HUES6 (cell line): ENCODE measurements around the gene FNDC11.

Source experiments
- H3K27ac ChIP-seq: 2 replicates; pipeline ENCODE4 v1.7.0; 2013; ENCODE audit warnings: low read depth, mild to moderate bottlenecking, low read length, inconsistent platforms
- H3K27me3 ChIP-seq: 2 replicates; pipeline ENCODE4 v1.6.1; 2013; ENCODE audit warnings: low read length; ENCODE audit not compliant: control insufficient read depth, insufficient read depth
- H3K36me3 ChIP-seq: 2 replicates; pipeline ENCODE4 v1.6.1; 2013; ENCODE audit warnings: low read length; ENCODE audit not compliant: control insufficient read depth, insufficient read depth
- H3K4me1 ChIP-seq: 2 replicates; pipeline ENCODE4 v1.6.1; 2013; ENCODE audit warnings: low read length; ENCODE audit not compliant: control insufficient read depth, insufficient read depth
- H3K4me3 ChIP-seq: 2 replicates; pipeline ENCODE4 v1.5.1; 2013; ENCODE audit warnings: low read depth, low read length
- H3K9ac ChIP-seq: one replicate; pipeline ENCODE4 v1.6.1; 2013; ENCODE audit warnings: mild to moderate bottlenecking, low read length
- H3K9me3 ChIP-seq: 2 replicates; pipeline ENCODE4 v1.6.1; 2013; ENCODE audit warnings: low read depth, low read length; ENCODE audit not compliant: control insufficient read depth, insufficient read depth

Gene FNDC11

DNA sequence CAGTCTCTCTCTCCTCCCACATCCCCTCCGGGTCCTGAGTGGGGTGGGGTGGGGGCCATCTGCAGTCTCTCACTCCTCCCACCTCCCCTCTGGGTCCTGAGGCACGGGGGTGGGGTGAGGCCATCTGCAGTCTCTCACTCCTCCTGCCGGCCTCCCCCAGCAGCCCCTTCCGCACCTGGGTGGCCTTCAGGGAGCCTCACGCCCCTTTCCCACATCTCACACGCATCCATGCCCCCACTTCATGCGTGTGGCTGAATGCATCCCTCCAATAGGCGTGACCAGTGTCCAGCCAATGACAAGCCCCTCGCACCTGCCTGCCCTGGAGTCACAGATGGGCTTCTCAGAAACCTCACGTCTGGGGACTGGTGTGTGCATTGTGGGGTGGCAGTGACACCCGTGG lies 5.4 kb upstream of the FNDC11 start:
- H3K27me3 ChIP-seq, result no peaks in the 10 kb centered on the region
- H3K4me3 ChIP-seq, result no peak overlapping the region
- H3K9ac ChIP-seq, result no peak overlapping the region
- H3K27ac ChIP-seq, result no peak overlapping the region
- H3K9me3 ChIP-seq, result no peaks in the 10 kb centered on the region
- peaks cover 36% of the 10 kb centered on the region for H3K4me1 ChIP-seq
- no peaks in the 10 kb centered on the region for H3K36me3 ChIP-seq

DNA sequence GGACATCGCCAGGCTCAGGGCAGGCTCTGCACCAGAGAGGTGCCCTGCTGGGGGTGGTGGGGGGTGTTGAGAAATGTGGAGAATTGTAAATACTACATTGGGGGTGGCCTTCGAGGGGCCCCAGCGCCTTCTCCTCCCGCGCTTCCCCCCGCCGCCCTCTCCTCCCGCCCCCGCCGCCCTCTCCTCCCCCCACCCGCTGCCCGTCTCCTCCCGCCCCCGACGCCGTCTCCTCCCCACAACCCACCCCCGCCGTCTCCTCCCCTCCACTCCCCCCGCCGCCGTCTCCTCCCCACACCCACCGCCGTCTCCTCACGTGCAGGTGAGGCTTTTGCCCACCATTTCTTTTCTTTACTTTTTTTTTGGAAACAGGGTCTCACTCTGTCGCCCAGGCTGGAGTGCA lies 4.9 kb upstream of the FNDC11 start:
- H3K9me3 ChIP-seq, result no peaks in the 10 kb centered on the region
- H3K9ac ChIP-seq, result no peak overlapping the region
- H3K4me1 ChIP-seq, result peaks cover 36% of the 10 kb centered on the region
- no peaks in the 10 kb centered on the region for H3K27me3 ChIP-seq
- H3K4me3 ChIP-seq, result no peak overlapping the region
- H3K36me3 ChIP-seq, result no peaks in the 10 kb centered on the region
- H3K27ac ChIP-seq, result no peak overlapping the region

DNA sequence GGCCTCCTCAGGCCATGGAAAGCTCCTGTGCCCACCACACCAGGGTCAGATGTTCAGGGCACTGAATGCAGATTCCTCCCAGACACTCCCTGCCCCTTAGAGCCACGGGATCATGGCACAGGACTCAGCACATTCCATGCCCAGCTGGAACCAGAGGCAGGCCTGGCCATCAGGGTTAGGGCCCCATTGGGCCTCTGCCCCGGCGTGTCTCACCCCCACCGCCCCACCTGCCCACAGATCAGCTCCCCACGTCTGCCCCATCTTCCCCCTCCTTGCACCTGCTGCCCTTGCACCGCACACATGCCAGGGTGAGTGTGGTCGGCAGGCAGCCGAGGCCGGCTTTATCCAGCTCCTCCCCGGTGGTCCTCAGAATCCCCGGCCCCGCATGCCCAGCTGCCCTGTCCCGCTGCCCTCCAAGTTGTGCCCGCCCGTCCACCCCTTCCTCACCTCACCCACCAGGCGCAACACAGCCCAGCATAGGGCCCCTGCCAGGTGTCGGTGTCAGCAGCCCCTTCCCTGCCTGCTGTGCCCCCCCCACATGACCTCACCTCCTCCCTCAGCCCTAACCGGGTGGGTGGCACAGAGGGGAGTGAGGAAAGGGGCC lies 4.2 kb upstream of the FNDC11 start:
- Histone ChIP-seq H3K36me3 (no peaks in the 10 kb centered on the region), H3K4me1 (peaks cover 41% of the 10 kb centered on the region), H3K4me3 (no peak overlapping the region), H3K9me3 (no peaks in the 10 kb centered on the region), H3K9ac (no peak overlapping the region), H3K27me3 (no peaks in the 10 kb centered on the region), H3K27ac (no peak overlapping the region)

DNA sequence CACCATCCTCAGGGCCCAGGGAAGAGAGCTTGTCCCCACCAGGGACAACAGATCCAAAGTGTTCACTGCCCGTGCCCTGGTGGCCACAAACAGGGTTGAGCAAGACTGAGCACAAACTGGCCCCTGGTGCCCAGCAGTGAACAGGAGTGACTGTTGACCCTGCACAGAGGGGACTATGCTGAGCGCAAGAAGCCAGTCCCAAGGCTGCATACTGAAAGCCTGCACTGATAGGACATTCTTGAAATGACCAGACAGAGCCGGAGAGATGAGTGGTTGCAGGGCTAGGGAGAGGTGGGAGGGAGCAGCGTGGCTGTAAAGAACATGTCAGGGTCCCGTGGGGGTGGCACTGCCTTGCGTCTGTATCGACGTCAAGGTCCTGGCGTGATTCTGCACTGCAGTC lies 2.9 kb upstream of the FNDC11 start:
- Histone ChIP-seq H3K36me3 (no peaks in the 10 kb centered on the region), H3K4me3 (no peak overlapping the region), H3K27me3 (no peaks in the 10 kb centered on the region), H3K9ac (no peak overlapping the region), H3K4me1 (peaks cover 36% of the 10 kb centered on the region), H3K27ac (no peak overlapping the region), H3K9me3 (no peaks in the 10 kb centered on the region)

DNA sequence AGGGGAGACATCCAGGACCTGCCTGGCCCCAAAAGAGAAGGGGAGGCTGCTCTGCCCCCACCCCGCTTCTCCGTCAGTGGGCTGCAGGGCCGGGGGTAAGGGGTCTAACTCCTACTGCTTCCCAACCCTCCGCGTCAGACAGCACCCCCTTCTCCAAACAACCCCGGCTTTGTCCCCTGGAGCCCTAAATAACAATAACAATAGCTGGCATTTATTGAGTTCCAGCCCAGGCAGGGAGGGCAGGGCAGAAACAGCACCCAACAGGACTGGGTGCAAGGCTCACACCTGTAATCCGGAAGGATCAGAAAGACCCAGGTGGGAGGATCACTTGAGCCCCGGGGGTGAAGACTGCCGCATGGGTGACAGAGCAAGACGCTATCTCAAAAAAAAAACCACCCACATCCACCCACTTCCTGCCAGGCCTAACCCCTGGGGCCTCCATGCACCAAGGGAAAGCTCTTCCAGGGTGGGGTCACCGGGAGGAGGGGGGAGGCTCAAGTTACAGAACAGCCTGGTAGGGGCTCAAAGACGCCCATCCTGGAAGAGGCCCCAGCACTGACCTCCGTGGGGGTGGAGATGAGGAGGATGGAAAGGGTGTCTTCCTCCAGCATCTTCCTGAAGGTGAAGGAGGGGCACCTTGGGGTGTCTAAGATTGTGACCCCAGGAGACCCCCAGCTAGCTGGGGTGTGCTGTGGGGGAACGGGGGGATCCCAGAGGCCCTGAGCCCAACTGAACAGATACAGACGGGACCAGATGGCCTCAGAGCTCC lies 1.3 kb upstream of the FNDC11 start:
- no peaks in the 10 kb centered on the region for H3K27me3 ChIP-seq
- H3K9me3 ChIP-seq, result no peaks in the 10 kb centered on the region
- H3K27ac ChIP-seq, result peak overlapping the region; percentile 76
- H3K4me3 ChIP-seq, result peak overlapping the region; percentile 46
- peaks cover 42% of the 10 kb centered on the region for H3K4me1 ChIP-seq
- H3K36me3 ChIP-seq, result no peaks in the 10 kb centered on the region
- peak overlapping the region; percentile 18 for H3K9ac ChIP-seq

DNA sequence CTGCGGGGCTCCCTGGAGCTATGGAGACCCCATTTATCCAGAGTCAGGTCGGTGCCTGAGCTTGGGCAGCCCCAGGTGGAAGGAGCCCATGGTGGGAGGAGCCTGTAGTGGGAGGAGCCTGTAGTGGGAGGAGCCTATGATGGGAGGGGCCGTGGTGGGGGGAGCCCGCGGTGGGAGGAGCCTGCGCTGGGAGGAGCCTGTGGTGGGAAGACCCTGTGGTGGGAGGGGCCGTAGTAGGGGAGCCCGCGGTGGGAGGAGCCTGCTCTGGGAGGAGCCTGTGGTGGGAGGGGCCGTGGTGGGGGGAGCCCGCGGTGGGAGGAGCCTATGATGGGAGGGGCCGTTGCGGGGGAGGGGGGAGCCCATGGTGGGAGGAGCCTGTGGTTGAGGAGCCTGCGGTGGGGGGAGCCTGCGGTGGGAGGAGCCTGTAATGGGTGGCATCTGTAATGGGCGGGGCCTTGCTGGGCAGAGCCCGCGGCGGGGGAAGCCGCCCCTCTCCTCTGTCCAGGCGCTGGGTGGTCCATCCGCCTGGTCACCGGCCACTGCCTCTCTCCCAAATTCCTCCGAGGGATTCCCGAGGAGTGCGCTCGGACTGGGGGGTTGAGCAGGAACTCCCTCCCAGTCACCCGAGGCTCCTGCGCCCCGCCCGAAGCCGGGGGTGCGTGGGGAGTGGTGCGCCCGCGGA lies 567 bp upstream of the FNDC11 start:
- H3K9me3 ChIP-seq, result no peaks in the 10 kb centered on the region
- H3K36me3 ChIP-seq, result no peaks in the 10 kb centered on the region
- H3K4me3 ChIP-seq, result peak overlapping the region; percentile 94
- H3K27me3 ChIP-seq, result no peaks in the 10 kb centered on the region
- peak overlapping the region; percentile 76 for H3K27ac ChIP-seq
- H3K4me1 ChIP-seq, result peaks cover 35% of the 10 kb centered on the region
- H3K9ac ChIP-seq, result peak overlapping the region; percentile 18

DNA sequence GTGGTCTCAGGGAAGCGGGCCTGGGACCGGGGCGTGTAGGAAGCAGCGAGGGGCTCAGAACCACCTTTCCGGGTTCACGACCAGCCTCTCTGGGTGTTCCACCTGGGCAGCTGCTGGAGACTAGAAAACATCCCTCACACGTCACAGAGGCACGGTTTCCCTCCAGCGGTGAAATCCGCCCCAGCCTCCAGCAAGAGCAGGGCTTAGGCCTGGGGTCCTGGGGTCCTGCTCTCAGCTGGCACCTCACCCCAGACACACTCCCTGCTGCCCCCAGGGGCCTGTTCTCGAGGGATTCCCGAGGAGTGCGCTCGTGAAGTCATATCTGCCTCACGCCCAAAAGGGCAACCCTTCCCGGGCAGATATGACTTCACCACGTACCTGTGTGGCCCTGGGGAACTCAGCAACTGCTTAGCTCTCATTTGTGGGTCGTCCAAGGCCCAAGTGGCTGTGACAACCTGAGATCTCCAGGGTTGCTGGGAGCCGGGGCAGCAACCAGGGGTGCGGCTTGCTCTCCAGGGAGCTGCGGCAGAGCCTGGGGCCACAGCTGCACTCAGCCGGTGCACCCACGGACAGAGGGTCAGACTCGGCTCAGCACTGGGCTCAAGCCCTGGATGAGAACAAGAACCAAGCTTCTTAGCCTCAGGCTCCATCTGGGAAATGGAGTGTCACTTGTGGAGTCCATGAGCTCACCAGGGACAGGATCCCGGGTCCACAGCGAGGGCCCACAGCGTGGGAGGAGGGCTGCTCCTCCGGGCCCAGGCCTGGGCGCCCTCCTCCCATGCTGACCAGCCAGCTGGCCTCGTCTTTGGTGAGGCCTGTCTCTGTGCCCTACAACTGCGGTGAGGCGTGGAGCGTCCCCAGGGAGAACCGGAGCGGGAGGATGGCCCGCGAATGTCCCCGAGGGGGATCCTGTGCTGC lies 661 bp downstream of the FNDC11 start:
- peaks cover 27% of the 10 kb centered on the region for H3K4me1 ChIP-seq
- H3K4me3 ChIP-seq, result peak overlapping the region; percentile 94
- H3K27ac ChIP-seq, result no peak overlapping the region
- no peaks in the 10 kb centered on the region for H3K27me3 ChIP-seq
- H3K36me3 ChIP-seq, result no peaks in the 10 kb centered on the region
- no peaks in the 10 kb centered on the region for H3K9me3 ChIP-seq
- H3K9ac ChIP-seq, result no peak overlapping the region

DNA sequence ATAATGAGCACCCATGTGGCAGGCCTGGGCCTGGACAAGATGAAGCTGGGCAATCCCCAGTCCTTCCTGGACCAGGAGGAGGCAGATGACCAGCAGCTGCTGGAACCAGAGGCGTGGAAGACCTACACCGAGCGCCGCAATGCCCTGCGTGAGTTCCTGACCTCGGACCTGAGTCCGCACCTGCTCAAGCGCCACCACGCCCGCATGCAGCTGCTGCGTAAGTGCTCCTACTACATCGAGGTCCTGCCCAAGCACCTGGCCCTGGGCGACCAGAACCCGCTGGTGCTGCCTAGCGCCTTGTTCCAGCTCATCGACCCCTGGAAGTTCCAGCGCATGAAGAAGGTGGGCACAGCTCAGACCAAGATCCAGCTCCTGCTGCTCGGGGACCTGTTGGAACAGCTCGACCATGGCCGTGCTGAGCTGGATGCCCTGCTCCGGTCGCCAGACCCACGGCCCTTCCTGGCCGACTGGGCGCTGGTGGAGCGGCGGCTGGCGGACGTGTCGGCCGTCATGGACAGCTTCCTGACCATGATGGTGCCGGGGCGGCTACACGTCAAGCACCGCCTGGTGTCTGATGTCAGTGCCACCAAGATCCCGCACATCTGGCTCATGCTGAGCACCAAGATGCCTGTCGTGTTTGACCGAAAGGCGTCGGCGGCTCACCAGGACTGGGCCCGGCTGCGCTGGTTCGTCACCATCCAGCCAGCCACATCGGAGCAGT lies 1.9 kb downstream of the FNDC11 start:
- Histone ChIP-seq H3K4me1 (peaks cover 27% of the 10 kb centered on the region), H3K9ac (no peak overlapping the region), H3K27me3 (no peaks in the 10 kb centered on the region), H3K27ac (no peak overlapping the region), H3K4me3 (no peak overlapping the region), H3K9me3 (no peaks in the 10 kb centered on the region), H3K36me3 (peaks cover 3% of the 10 kb centered on the region; the same call in 1 of the 2 replicates)

DNA sequence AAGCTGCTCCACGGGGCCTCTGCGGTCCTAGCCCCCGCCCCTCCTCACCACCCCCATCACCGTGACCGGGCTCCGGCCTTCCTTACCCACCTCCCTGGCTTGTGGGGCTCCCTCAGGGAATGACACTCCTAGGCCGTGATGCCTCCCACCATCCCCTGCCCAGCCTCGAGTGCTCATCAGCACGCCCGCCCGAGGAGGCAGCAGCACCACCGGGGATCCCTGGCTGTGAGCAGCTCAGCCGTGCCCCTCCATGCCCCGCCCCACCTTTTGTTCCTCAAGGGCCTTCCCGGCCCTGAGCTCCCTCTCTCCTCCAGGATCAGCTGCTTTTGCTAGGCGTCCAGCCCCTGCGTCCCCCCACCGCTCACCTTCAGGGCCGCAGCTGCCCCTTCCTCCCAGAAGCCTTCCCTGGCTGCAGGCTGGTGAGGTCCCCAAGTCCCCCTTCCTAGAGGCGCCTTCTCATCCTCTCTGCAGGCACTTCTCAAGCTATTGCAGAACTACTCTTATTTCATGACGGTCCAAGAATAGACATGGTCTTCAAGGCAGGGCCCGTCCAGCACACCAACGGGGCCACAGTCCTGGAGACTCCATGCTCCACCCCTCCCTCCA lies 3.0 kb downstream of the FNDC11 start:
- Histone ChIP-seq H3K9me3 (no peaks in the 10 kb centered on the region), H3K4me1 (peaks cover 22% of the 10 kb centered on the region), H3K27ac (no peak overlapping the region), H3K27me3 (no peaks in the 10 kb centered on the region), H3K36me3 (peaks cover 10% of the 10 kb centered on the region; the same call in 1 of the 2 replicates), H3K9ac (no peak overlapping the region), H3K4me3 (no peak overlapping the region)

DNA sequence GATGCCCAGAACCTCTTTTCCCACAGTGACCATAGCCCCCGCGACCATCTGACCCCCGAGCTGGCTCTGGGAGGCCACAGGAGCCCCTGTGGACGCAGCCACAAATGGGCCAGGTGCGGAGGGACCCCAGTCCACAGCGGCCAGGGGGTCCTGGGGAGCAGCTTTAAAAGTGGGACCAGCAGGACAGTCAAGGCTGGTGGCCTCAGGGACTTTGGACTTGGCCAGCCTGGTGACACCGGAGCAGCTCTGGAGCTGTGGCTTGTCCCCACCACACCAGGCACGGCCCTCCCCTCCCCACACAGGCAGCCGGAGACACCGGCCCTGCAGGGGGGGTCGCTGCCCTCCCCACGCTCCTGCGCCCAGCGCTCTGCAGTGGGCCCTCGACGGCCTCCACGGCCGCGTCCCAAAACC lies 3.5 kb downstream of the FNDC11 start:
- Histone ChIP-seq H3K9me3 (no peaks in the 10 kb centered on the region), H3K4me3 (no peak overlapping the region), H3K9ac (no peak overlapping the region), H3K36me3 (peaks cover 10% of the 10 kb centered on the region; the same call in 1 of the 2 replicates), H3K27ac (no peak overlapping the region), H3K4me1 (peaks cover 16% of the 10 kb centered on the region), H3K27me3 (no peaks in the 10 kb centered on the region)
